OCI-LY3 (cell line): ENCODE measurements around the gene WDR27.

Source experiments
- H2AFZ ChIP-seq: fragments of 200-600, 300-600 bp; shearing (Covaris generic); 2 replicates; pipeline ENCODE4 v1.6.0; 2014; ENCODE audit warnings: antibody characterized with exemption, low read depth, low read length
- H3K27ac ChIP-seq: fragments of 200-600, 300-600 bp; sonication (generic); 2 replicates; pipeline ENCODE4 v1.5.1; 2014; ENCODE audit warnings: mild to moderate bottlenecking, low read length, moderate library complexity, mixed read lengths
- H3K27me3 ChIP-seq: fragments of 200-600, 300-600 bp; sonication (generic); 2 replicates; pipeline ENCODE4 v1.6.1; 2014; ENCODE audit warnings: low read depth, low read length, mixed read lengths
- H3K36me3 ChIP-seq: fragments of 200-600, 300-600 bp; sonication (generic); replicated peaks from 2 replicates; pipeline ENCODE3; 2014; ENCODE audit warnings: low read depth, low read length, mixed read lengths
- H3K4me1 ChIP-seq: fragments of 300-600, 200-600 bp; sonication (generic); 2 replicates; pipeline ENCODE4 v1.6.1; 2014; ENCODE audit warnings: low read length, mixed read lengths
- H3K4me2 ChIP-seq: fragments of 200-600, 300-600 bp; sonication (generic); 2 replicates; pipeline ENCODE4 v1.6.1; 2014; ENCODE audit warnings: low read length, mixed read lengths
- H3K4me3 ChIP-seq: fragments of 300-600, 200-600 bp; sonication (generic); 2 replicates; pipeline ENCODE4 v1.5.1; 2014; ENCODE audit warnings: antibody characterized with exemption, mild to moderate bottlenecking, low read length, moderate library complexity
- H3K79me2 ChIP-seq: fragments of 300-600, 200-600 bp; shearing (Covaris generic); 2 replicates; pipeline ENCODE4 v1.6.1; 2014; ENCODE audit warnings: mild to moderate bottlenecking, low read length, mixed read lengths
- H3K9ac ChIP-seq: fragments of 300-600, 200-600 bp; shearing (Covaris generic); 2 replicates; pipeline ENCODE4 v1.6.0; 2014; ENCODE audit warnings: mild to moderate bottlenecking, low read length, moderate library complexity
- H3K9me3 ChIP-seq: fragments of 200-600, 300-600 bp; shearing (Covaris generic); 2 replicates; pipeline ENCODE4 v1.6.1; 2014; ENCODE audit warnings: low read length, mixed read lengths; ENCODE audit not compliant: insufficient read depth
- H4K20me1 ChIP-seq: fragments of 200-600, 300-600 bp; sonication (generic); 2 replicates; pipeline ENCODE4 v1.6.1; 2016; ENCODE audit warnings: low read length, mixed read lengths; ENCODE audit not compliant: insufficient read depth
- EZH2phosphoT487 ChIP-seq: fragments of 200-600 bp; shearing (Covaris generic); IDR thresholded peaks from 2 replicates; pipeline ENCODE4 v1.6.1; 2018; ENCODE audit warnings: antibody characterized with exemption, mixed run types, low read depth
- TF ChIP-seq, protein P1 (sequence below): fragments of 200-600, 300-600 bp; sonication (generic); IDR thresholded peaks from 2 replicates; pipeline ENCODE4 v1.5.1; 2014; ENCODE audit warnings: antibody characterized with exemption, low read length, low read depth

Gene WDR27

DNA sequence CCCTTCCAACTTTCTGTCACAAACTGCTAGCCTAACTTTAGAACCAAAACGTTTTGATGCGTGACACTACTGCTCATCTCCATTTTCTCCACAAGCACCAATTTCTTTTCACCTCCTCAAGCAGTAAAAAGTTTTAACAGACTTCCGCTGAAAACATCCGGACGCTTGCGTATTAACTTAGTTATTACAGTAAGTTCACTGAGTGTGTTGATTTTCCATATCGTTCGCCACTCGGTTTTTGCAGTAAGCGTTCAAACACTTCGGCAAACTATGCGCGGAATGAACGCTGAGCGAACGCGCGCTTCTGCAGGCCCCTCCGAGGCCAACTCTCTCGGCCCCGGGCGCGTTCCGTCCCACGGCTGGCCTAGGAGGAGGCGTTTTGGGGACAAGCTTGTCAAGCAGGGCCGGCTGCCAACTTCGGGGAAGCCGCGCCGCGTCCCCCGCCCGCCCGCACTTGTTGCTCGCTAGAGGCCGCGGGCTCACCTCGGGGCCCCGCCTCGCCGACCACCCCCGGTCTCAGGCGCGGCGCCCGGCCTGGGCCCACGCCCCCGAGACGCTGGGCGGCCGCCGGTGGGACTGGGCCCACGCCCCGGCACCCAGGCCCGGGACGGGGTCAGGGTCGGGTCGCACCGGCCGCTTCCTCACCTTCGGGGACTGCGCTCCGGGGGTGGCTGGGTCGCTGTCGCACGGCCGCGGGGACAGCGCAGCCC lies 21.5 kb upstream of the WDR27 start:
- H3K4me2 ChIP-seq = peak overlapping the region; percentile 92
- TF ChIP-seq, protein P1, sequence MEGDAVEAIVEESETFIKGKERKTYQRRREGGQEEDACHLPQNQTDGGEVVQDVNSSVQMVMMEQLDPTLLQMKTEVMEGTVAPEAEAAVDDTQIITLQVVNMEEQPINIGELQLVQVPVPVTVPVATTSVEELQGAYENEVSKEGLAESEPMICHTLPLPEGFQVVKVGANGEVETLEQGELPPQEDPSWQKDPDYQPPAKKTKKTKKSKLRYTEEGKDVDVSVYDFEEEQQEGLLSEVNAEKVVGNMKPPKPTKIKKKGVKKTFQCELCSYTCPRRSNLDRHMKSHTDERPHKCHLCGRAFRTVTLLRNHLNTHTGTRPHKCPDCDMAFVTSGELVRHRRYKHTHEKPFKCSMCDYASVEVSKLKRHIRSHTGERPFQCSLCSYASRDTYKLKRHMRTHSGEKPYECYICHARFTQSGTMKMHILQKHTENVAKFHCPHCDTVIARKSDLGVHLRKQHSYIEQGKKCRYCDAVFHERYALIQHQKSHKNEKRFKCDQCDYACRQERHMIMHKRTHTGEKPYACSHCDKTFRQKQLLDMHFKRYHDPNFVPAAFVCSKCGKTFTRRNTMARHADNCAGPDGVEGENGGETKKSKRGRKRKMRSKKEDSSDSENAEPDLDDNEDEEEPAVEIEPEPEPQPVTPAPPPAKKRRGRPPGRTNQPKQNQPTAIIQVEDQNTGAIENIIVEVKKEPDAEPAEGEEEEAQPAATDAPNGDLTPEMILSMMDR = no peak
- no peak for TF ChIP-seq EZH2phosphoT487
- peaks cover 16% of the 10 kb centered on the region for H4K20me1 ChIP-seq
- no peaks in the 10 kb centered on the region for H3K27me3 ChIP-seq
- H2AFZ ChIP-seq = no peak overlapping the region
- peak overlapping the region; percentile 99 for H3K4me3 ChIP-seq
- no peaks in the 10 kb centered on the region for H3K9me3 ChIP-seq
- no peaks in the 10 kb centered on the region for H3K36me3 ChIP-seq
- H3K79me2 ChIP-seq = peaks cover 49% of the 10 kb centered on the region
- peak overlapping the region; percentile 69 for H3K27ac ChIP-seq
- peak overlapping the region; percentile 87 for H3K9ac ChIP-seq
- peaks cover 14% of the 10 kb centered on the region; the same call in 1 of the 2 replicates for H3K4me1 ChIP-seq

GRCh38 chr6:169722362-169723199 lies 20.8 kb upstream of the WDR27 start:
- H4K20me1 ChIP-seq = peaks cover 16% of the 10 kb centered on the region
- no peak overlapping the region for H2AFZ ChIP-seq
- peaks cover 52% of the 10 kb centered on the region for H3K79me2 ChIP-seq

DNA sequence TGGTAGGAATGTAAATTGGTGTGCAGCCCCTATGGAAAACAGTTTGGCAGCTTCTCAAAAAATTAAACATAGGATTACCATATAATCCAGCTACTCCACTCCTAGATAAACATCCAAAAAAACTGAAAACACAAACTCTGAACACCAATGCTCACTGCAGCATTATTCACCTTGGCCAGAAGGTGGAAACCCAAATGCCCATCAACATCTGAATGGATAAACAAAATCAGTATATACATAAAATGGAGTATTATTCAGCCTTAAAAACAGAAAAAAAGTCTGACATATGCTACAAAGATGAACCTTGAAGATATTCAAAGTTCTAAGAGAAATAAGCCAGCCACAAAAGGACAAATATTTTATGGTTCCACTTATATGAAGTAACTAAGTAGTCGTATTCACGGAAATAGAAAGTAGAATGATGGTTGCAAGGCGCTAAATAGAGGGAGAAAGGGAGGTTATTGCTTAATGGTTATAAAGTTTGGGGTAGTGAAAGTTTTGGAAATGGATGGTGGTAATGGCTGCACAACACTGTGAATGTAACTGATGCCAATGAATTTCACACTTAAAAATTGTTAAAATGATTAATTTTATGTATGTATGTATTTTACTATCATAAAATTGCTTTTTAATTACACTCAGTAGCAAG lies 18.5 kb upstream of the WDR27 start:
- Histone ChIP-seq H2AFZ (no peak overlapping the region), H3K4me3 (no peak overlapping the region), H4K20me1 (peaks cover 16% of the 10 kb centered on the region), H3K9me3 (no peaks in the 10 kb centered on the region), H3K4me2 (no peak overlapping the region), H3K27me3 (no peaks in the 10 kb centered on the region), H3K27ac (no peak overlapping the region), H3K79me2 (peaks cover 52% of the 10 kb centered on the region), H3K4me1 (peaks cover 11% of the 10 kb centered on the region; the same call in 1 of the 2 replicates), H3K9ac (no peak overlapping the region), H3K36me3 (no peaks in the 10 kb centered on the region)
- TF ChIP-seq, protein P1 = no peak
- no peak for TF ChIP-seq EZH2phosphoT487

More at GRCh38 chr6:169722362-169723199, 20.8 kb upstream of the WDR27 start:
- Histone ChIP-seq H3K4me2 (peak overlapping the region; percentile 92), H3K4me1 (peaks cover 14% of the 10 kb centered on the region; the same call in 1 of the 2 replicates), H3K36me3 (no peaks in the 10 kb centered on the region), H3K9ac (peak overlapping the region; percentile 87), H3K4me3 (peak overlapping the region; percentile 99), H3K9me3 (no peaks in the 10 kb centered on the region), H3K27me3 (no peaks in the 10 kb centered on the region), H3K27ac (peak overlapping the region; percentile 69)
- TF ChIP-seq, protein P1 = no peak
- TF ChIP-seq EZH2phosphoT487 = no peak
